Germinal center (tissue), 1 donor: ENCODE data around the gene IRX6.

ENCODE experiments used
- DNase-seq: peaks from one replicate; pipeline ENCODE4 v3.0.0; 2012; ENCODE audit warnings: mixed read lengths, low spot score

Gene IRX6

GRCh38 chr16:55324285-55325079, 479 bp downstream of the IRX6 start:
- no peak for DNase-seq

- DNase-seq, result no peak
Measured at GRCh38 chr16:55325080-55325447, 1.1 kb downstream of the IRX6 start.

- DNase-seq, result no peak
Measured at GRCh38 chr16:55325458-55326109, 1.6 kb downstream of the IRX6 start.

GRCh38 chr16:55326261-55327092, 2.5 kb downstream of the IRX6 start:
- no peak for DNase-seq

GRCh38 chr16:55328611-55329569, 4.9 kb downstream of the IRX6 start:
- no peak for DNase-seq

GRCh38 chr16:55329791-55330428, 5.9 kb downstream of the IRX6 start:
- DNase-seq, result no peak

GRCh38 chr16:55330781-55331647, 7.0 kb downstream of the IRX6 start:
- DNase-seq, result no peak

- DNase-seq, result no peak
Measured at GRCh38 chr16:55331648-55332185, 7.7 kb downstream of the IRX6 start.

- DNase-seq, result peak; percentile 44
Measured at GRCh38 chr16:55333684-55334083, 9.7 kb downstream of the IRX6 start.

GRCh38 chr16:55338646-55339045, 14.6 kb downstream of the IRX6 start:
- DNase-seq, result no peak

GRCh38 chr16:55340445-55340844, 16.4 kb downstream of the IRX6 start:
- DNase-seq, result peak; percentile 49

GRCh38 chr16:55341681-55342080, 17.7 kb downstream of the IRX6 start:
- DNase-seq, result no peak

GRCh38 chr16:55346475-55346874, 22.5 kb downstream of the IRX6 start:
- DNase-seq, result no peak

- no peak for DNase-seq
Measured at GRCh38 chr16:55349867-55350266, 25.9 kb downstream of the IRX6 start.

GRCh38 chr16:55350984-55351383, 27.0 kb downstream of the IRX6 start:
- no peak for DNase-seq

- no peak for DNase-seq
Measured at GRCh38 chr16:55351936-55352335, 27.9 kb downstream of the IRX6 start.

- no peak for DNase-seq
Measured at GRCh38 chr16:55357241-55357640, 33.2 kb downstream of the IRX6 start.

- no peak for DNase-seq
Measured at GRCh38 chr16:55359946-55360345, 35.9 kb downstream of the IRX6 start.

- DNase-seq, result no peak
Measured at GRCh38 chr16:55364811-55365210, 40.8 kb downstream of the IRX6 start.

- DNase-seq, result no peak
Measured at GRCh38 chr16:55367301-55367811, 43.4 kb downstream of the IRX6 start.
